AG04450 (cell line): Measurements from ENCODE around the gene DCDC1. TPM values are rescaled to one million over a fixed set of nuclear protein-coding genes. Genes with fewer than 3 reads are reported as not detected.

Experiments
- CTCF ChIA-PET: fragments of 300-600, 350-600 bp; formaldehyde crosslinking; extraction: SDS; loops from one replicate; lab custom pipeline; 2022; ENCODE audit warnings: antibody characterized with exemption, inconsistent platforms; lab: Charles Lee
- POLR2A ChIA-PET: fragments of 350-600 bp; formaldehyde crosslinking; extraction: SDS; loops from one replicate; lab custom pipeline; 2021; ENCODE audit warnings: antibody characterized with exemption, inconsistent platforms; lab: Yijun Ruan, JAX
- DNase-seq: peaks from one replicate; pipeline ENCODE4 v3.0.0-alpha.2; 2011; ENCODE audit warnings: low read depth, low spot score
- H3K27ac ChIP-seq: one replicate; pipeline ENCODE4 v1.5.1; 2012; ENCODE audit warnings: low read depth, low read length, control low read depth
- H3K27me3 ChIP-seq: one replicate; pipeline ENCODE4 v1.6.0; 2012; ENCODE audit warnings: low read length; ENCODE audit not compliant: control insufficient read depth, insufficient read depth
- H3K4me3 ChIP-seq: 2 replicates; pipeline ENCODE4 v1.5.1; 2011; ENCODE audit warnings: mild to moderate bottlenecking, low read depth, low read length, control low read depth
- H3K9me3 ChIP-seq: 2 replicates; pipeline ENCODE4 v1.5.1; 2012; ENCODE audit warnings: low read length; ENCODE audit not compliant: control insufficient read depth, insufficient read depth
- CTCF ChIP-seq: IDR thresholded peaks from 2 replicates; pipeline ENCODE4 v1.5.1; 2011; ENCODE audit warnings: low read depth, low read length, control low read depth, inconsistent platforms
- polyA plus RNA-seq: library from polyadenylated mRNA; depleted of rRNA; stranded (reverse); fragments of >200 nt; gene quantifications from 2 replicates; pipeline ENCODE4 v1.2.3, GENCODE V29; 2011

DCDC1 gene
- polyA plus RNA-seq, 1 experiment, result 0.02 TPM

GRCh38 chr11:31218847-31219246 lies 150.7 kb downstream of the DCDC1 start:
- Histone ChIP-seq H3K4me3 (no peak overlapping the region), H3K27ac (no peak overlapping the region), H3K9me3 (no peaks in the 10 kb centered on the region), H3K27me3 (no peaks in the 10 kb centered on the region)
- DNase-seq, result no peak
- POLR2A ChIA-PET, result no interaction called here
- CTCF ChIA-PET, result interaction anchor here (0.7 to 1.0 kb wide), 2 partner anchors 17 to 958 kb away, joined by 3 read pairs; no protein-coding TSS in a partner anchor
- no peak for TF ChIP-seq CTCF

GRCh38 chr11:31214372-31214771 lies 155.2 kb downstream of the DCDC1 start:
- Histone ChIP-seq H3K9me3 (no peaks in the 10 kb centered on the region), H3K27me3 (no peaks in the 10 kb centered on the region), H3K27ac (no peak overlapping the region), H3K4me3 (no peak overlapping the region)
- ChIA-PET CTCF (no interaction called here), POLR2A (no interaction called here)
- no peak for DNase-seq
- no peak for TF ChIP-seq CTCF

DNA sequence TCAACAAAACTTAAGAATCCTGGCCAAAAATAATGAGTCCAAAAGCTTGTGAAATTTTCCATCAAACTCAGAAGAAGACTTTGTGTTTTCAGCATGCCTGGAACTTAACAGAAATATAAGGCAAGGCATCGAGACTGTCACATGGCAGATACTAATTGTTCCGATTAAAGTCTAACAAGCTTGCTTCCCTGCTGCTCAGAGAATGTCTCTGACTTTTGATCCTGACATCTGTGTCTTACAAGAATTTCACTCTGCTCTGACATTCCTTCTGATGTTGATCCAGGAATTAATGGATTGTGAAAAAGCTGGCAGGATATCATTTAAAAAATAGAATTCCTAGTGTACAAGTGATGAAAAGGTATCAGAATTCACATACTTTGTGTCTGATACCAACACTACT lies 170.2 kb downstream of the DCDC1 start:
- no peak for DNase-seq
- POLR2A ChIA-PET, result no interaction called here
- no peak overlapping the region for H3K27ac ChIP-seq
- no peaks in the 10 kb centered on the region for H3K27me3 ChIP-seq
- CTCF ChIA-PET, result no interaction called here
- TF ChIP-seq CTCF, result no peak
- H3K4me3 ChIP-seq, result no peak overlapping the region
- H3K9me3 ChIP-seq, result no peaks in the 10 kb centered on the region

- no peak for TF ChIP-seq CTCF
- no peak overlapping the region for H3K27ac ChIP-seq
Observed at GRCh38 chr11:31173926-31174680, 195.4 kb downstream of the DCDC1 start.

More at GRCh38 chr11:31173926-31174680, 195.4 kb downstream of the DCDC1 start:
- Histone ChIP-seq H3K9me3 (peaks cover 9% of the 10 kb centered on the region; the same call in 1 of the 2 replicates), H3K27me3 (no peaks in the 10 kb centered on the region), H3K4me3 (no peak overlapping the region)
- DNase-seq, result no peak
- ChIA-PET CTCF (no interaction called here), POLR2A (no interaction called here)
